HG03135 (cell line): Measurements from ENCODE around the gene TMEM141.
"Not testable (repeated sequence)": the region's sequence is repeated elsewhere in the genome, so short reads cannot be mapped to it uniquely, and the experiment has no call there.

Experiments
- ATAC-seq: cut with Tn5 transposase; IDR thresholded peaks from one replicate; pipeline ENCODE4 v1.9.1; 2021; ENCODE audit warnings: mild to moderate bottlenecking, moderate library complexity; ENCODE audit not compliant: unreplicated experiment

Gene TMEM141

GRCh38 chr9:136755302-136756133 is 35.6 kb upstream of the TMEM141 start:
- ATAC-seq = not testable (repeated sequence)

- ATAC-seq = no peak
Measured at GRCh38 chr9:136756134-136756438, 35.1 kb upstream of the TMEM141 start.

DNA sequence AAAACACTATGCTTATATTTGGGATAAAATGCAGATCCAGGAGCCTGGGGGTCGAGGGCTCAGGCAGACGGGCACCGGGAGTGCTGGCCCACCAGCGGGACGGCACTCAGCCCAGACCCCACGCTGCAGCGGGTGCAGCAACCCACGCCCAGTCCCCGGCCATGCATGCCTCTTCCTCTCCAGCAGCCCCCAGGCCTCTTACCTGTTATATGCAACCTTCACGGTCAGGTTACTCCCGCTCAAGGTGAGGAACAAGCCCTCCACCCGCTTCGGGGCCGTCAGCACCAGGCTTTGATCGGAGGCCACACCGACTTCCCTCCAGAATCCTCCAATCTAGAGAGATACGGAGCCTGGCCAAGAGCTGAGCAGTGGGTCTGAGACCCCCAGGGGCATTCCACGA is 34.3 kb upstream of the TMEM141 start:
- ATAC-seq = no peak

DNA sequence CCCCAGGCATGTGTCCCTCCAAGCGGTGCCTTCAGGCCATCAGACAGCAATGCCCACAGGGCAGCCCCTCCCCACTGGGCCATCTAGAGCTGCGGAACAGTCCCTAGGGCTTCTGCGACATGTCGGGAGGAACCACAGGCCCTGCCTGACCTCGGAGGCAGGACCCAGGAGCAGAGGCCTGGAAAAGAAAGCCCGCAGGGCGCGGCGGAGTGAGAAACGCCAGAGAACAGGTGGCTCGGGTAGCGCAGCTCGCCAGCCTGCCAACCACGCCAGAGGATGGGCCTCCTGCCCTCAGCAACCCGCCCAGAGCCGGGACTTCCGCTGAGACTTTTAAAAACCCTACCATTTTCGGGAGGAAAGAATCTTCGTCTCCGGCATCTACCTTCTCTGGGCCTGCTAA is 33.8 kb upstream of the TMEM141 start:
- ATAC-seq = no peak

DNA sequence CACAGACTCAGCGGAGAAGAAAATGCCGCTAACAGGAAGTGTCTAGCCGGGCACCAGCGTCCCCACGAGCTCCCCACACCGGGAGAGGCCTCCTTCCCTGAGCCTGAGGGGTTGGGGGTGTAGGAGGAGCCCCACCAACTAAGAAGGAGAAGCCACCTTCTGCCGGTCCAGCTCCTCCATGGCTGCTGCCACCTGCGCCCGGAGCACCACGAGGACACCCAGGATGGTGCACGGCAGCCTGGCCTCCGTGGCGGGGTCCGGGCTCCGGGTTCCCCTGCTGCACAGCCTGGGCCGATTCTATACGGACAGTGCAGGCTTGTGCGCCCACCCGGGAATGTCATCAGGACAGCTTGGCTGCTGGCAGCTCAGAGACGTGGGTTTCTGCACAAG is 33.4 kb upstream of the TMEM141 start:
- no peak for ATAC-seq

DNA sequence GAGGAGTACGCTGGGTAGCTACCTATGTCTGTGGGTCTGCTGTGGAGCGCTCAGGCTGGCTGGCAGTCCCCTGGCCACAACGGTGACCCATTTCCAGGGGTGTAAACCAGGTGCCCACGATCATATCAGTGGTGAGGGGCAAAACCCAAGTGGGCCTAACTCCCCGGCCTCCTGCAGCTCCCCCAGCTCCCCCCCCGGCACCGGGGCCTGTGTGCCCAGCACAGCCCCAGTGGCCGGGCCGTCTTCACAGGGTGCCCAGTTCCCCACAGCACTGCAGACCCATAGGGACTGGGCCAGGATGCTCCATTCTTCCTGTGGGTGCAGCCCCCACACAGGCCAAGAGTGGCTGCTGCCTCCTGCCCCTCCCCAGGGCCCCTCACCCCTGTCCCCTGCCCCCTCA is 32.1 kb upstream of the TMEM141 start:
- no peak for ATAC-seq

GRCh38 chr9:136759436-136760325 is 31.5 kb upstream of the TMEM141 start:
- ATAC-seq = no peak

DNA sequence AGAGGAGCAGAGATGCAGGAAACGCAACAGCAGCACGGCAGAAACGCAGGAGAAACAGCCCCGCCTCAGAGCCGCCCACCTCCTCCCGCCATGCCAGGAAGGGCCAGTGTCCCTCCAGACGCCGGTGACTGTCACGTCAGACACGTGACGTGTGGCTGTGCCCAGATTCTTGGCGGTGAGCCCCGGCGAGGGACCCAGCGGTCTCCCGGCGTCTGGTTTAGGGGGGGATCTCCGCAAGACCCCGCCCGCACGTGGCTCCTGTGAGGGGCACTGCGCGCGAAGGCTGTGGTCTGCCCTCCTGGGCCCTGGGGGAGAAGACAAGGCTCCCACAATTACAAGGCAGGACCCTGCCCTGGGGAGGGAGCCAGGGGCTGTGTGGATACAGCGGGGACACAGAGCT is 30.7 kb upstream of the TMEM141 start:
- ATAC-seq = no peak

DNA sequence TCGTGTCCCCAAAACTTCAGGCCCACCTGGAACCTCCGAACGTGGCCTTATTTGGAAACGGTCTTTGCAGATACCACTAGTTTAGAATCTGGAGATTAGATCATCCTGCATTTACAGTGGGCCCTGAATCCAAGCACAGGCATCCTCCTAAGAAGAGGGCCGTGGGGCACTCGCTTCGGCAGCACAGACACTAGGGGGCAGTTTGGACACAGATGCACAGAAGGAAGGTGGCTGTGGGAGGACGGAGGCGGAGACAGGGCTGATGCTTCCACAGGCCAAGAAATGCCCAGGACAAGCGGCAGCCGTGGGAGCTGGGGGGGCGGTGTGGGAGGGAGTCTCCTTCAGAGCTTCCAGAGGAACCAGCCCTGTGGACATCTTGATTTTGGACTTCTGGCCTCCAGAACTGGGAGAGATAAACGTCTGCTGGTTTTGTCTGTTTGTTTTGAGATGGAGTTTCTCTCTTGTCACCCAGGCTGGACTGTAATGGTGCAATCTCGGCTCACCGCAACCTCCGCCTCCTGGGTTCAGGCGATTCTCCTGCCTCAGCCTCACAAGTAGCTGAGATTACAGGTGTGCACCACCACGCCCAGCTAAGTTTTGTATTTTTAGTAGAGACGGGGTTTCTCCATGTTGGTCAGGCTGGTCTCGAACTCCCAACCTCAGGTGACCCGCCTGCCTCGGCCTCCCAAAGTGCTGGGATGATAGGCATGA is 30.2 kb upstream of the TMEM141 start:
- ATAC-seq = not testable (repeated sequence)

GRCh38 chr9:136761545-136761981 is 29.6 kb upstream of the TMEM141 start:
- ATAC-seq = no peak

- ATAC-seq = no peak
Measured at GRCh38 chr9:136762221-136762691, 28.9 kb upstream of the TMEM141 start.

GRCh38 chr9:136762915-136763648 is 28.1 kb upstream of the TMEM141 start:
- no peak for ATAC-seq

DNA sequence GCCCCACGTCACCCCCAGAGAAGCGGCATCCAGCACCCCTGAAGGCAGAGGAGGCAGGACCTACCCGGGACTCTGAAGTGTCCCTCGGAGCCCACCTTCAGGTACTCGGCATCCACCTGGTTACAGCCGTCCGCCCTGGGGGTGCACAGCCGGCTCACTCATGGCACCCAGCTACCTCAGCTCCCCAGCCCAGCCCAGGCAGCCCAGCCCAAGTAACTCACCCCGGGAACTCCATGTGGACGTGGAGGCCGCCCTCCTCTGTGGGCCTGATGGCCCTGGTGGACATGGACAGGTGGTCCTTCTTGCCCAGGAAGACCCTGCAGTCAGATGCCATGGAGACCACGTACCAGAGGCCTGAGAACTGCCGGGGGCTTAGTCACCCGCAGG is 27.5 kb upstream of the TMEM141 start:
- no peak for ATAC-seq

- no peak for ATAC-seq
Measured at GRCh38 chr9:136764301-136764891, 26.7 kb upstream of the TMEM141 start, which contains the start of gene LCN15. TSS of gene LCN15 (minus strand) at chr9:136764518. CDS start at chr9:136764488, 30 bp downstream.

- no peak for ATAC-seq
Measured at GRCh38 chr9:136765041-136765440, 26.1 kb upstream of the TMEM141 start.

GRCh38 chr9:136765745-136766409 is 25.3 kb upstream of the TMEM141 start:
- ATAC-seq = not testable (repeated sequence)

- not testable (repeated sequence) for ATAC-seq
Measured at GRCh38 chr9:136766410-136767120, 24.6 kb upstream of the TMEM141 start.

DNA sequence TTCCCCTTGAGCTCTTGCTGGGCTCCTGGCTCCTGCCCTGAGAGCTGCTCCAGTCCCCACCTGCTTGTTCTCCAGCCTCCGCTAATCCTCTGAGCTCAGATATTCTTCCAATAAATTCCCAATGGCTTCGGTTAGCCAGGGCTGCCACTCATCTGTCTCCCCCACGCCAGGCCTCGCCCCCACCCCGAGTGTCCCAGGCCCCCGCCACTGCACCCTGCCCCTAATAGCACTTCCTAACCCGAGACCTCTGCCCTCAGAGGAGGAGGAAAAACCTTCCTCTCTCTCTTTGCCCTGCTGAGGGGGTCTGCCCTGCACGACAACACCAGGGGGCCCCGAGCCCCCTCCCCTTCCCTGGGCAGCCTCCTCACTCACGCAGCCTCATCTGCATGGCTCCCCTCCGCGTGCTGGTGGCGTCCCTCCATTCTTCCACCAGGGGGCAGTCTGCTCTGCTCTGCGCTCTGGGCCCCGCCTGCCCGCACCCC is 21.4 kb upstream of the TMEM141 start:
- no peak for ATAC-seq

- no peak for ATAC-seq
Measured at GRCh38 chr9:136771907-136772415, 19.2 kb upstream of the TMEM141 start.
